Type B pancreatic cell (in vitro differentiated cells): Measurements from ENCODE around the gene COL23A1. TPM values are rescaled to one million over a fixed set of nuclear protein-coding genes. Genes with fewer than 3 reads are reported as not detected.

Experiments
- DNase-seq: peaks from one replicate; pipeline ENCODE4 v3.0.0; 2021; ENCODE audit warnings: mixed read lengths; ENCODE audit not compliant: unreplicated experiment; ENCODE audit errors: extremely low spot score
- H3K27ac Mint-ChIP-seq: 2 replicates; pipeline ENCODE4 v1.8.0; 2021; ENCODE audit warnings: mild to moderate bottlenecking, mixed read lengths
- H3K27me3 Mint-ChIP-seq: 2 replicates; pipeline ENCODE4 v1.8.0; 2021; ENCODE audit warnings: mixed read lengths
- H3K36me3 Mint-ChIP-seq: 2 replicates; pipeline ENCODE4 v1.8.0; 2021; ENCODE audit warnings: mixed read lengths
- H3K4me1 Mint-ChIP-seq: one replicate; pipeline ENCODE4 v1.8.0; 2021; ENCODE audit warnings: mixed read lengths; ENCODE audit not compliant: unreplicated experiment
- H3K4me3 Mint-ChIP-seq: 2 replicates; pipeline ENCODE4 v1.8.0; 2021; ENCODE audit warnings: mild to moderate bottlenecking, mixed read lengths
- H3K9me3 Mint-ChIP-seq: 2 replicates; pipeline ENCODE4 v1.8.0; 2021; ENCODE audit warnings: mixed read lengths
- total RNA-seq: library from RNA; stranded (reverse); gene quantifications from 2 replicates; pipeline ENCODE4 v1.2.1, GENCODE V29; 2021; ENCODE audit warnings: low replicate concordance
- TF ChIP-seq, protein P1 (sequence below): fragments of 200-600 bp; sonication (generic); conservative IDR thresholded peaks from 2 replicates; pipeline ENCODE4 v1.5.0; 2021; ENCODE audit warnings: antibody characterized with exemption, mild to moderate bottlenecking

Gene COL23A1
- total RNA-seq, 1 donor from 2014 or later: 15.5 TPM

DNA sequence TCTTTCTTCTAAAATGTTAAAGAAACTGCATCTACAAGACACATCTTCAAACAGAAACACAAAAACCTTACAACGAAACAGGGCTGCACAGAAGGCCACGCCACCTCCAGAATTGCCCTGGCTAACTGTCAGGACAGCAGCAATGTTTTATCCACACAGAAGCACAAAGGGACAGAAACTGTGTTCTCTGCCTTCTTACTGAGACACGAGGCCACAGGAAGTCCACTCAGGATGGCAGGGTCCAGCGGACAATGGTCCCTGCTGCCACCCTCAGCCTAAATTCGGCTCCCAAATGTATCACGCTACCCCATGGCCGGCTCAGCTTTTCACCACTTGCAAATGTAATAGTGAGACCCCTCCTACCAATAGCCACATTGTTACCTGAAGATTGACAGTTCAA lies 197.8 kb downstream of the COL23A1 start:
- Mint-ChIP-seq H3K9me3 (no peaks in the 10 kb centered on the region), H3K4me3 (no peak overlapping the region), H3K27ac (no peak overlapping the region), H3K4me1 (peaks cover 24% of the 10 kb centered on the region), H3K36me3 (no peaks in the 10 kb centered on the region), H3K27me3 (peaks cover 9% of the 10 kb centered on the region)
- DNase-seq: peak; percentile 34
- TF ChIP-seq, protein P1, sequence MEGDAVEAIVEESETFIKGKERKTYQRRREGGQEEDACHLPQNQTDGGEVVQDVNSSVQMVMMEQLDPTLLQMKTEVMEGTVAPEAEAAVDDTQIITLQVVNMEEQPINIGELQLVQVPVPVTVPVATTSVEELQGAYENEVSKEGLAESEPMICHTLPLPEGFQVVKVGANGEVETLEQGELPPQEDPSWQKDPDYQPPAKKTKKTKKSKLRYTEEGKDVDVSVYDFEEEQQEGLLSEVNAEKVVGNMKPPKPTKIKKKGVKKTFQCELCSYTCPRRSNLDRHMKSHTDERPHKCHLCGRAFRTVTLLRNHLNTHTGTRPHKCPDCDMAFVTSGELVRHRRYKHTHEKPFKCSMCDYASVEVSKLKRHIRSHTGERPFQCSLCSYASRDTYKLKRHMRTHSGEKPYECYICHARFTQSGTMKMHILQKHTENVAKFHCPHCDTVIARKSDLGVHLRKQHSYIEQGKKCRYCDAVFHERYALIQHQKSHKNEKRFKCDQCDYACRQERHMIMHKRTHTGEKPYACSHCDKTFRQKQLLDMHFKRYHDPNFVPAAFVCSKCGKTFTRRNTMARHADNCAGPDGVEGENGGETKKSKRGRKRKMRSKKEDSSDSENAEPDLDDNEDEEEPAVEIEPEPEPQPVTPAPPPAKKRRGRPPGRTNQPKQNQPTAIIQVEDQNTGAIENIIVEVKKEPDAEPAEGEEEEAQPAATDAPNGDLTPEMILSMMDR: no peak

GRCh38 chr5:178391480-178391879 lies 198.7 kb downstream of the COL23A1 start:
- peaks cover 12% of the 10 kb centered on the region for H3K27me3 Mint-ChIP-seq
- no peak for DNase-seq
- TF ChIP-seq, protein P1: no peak
- H3K36me3 Mint-ChIP-seq: no peaks in the 10 kb centered on the region
- peaks cover 26% of the 10 kb centered on the region for H3K4me1 Mint-ChIP-seq
- H3K4me3 Mint-ChIP-seq: no peak overlapping the region
- H3K9me3 Mint-ChIP-seq: no peaks in the 10 kb centered on the region
- H3K27ac Mint-ChIP-seq: no peak overlapping the region

DNA sequence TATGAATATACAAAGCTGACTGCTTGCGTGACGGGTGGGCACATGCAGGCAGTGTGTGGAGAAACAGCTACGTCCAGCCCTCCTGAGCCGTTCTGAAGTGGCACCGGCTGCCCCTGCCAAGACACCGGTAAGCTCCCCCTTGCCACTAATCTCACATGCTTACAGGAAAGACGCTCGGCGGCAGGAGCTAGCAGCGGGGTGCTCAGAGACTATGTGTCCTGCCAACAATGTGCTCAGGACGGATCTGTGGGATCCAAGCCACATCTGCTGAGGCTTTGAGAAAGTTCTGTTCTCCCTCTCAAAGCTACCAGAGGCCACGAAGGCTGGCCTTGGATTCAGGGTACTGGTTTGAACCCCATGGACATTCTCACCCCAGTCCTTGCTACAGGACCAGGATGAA lies 200.4 kb downstream of the COL23A1 start:
- TF ChIP-seq, protein P1: no peak
- Mint-ChIP-seq H3K4me3 (no peak overlapping the region), H3K27me3 (peaks cover 16% of the 10 kb centered on the region), H3K27ac (no peak overlapping the region), H3K36me3 (no peaks in the 10 kb centered on the region), H3K4me1 (peaks cover 31% of the 10 kb centered on the region), H3K9me3 (no peaks in the 10 kb centered on the region)
- peak; percentile 48 for DNase-seq

- peaks cover 31% of the 10 kb centered on the region for H3K4me1 Mint-ChIP-seq
- no peak overlapping the region for H3K4me3 Mint-ChIP-seq
- no peaks in the 10 kb centered on the region for H3K9me3 Mint-ChIP-seq
- peak; percentile 51 for DNase-seq
- no peaks in the 10 kb centered on the region for H3K36me3 Mint-ChIP-seq
- no peak overlapping the region for H3K27ac Mint-ChIP-seq
- TF ChIP-seq, protein P1: no peak
- H3K27me3 Mint-ChIP-seq: peaks cover 16% of the 10 kb centered on the region
Observed at GRCh38 chr5:178389026-178389729, 201.0 kb downstream of the COL23A1 start.

- peak; percentile 63 for DNase-seq
- TF ChIP-seq, protein P1: no peak
- H3K36me3 Mint-ChIP-seq: no peaks in the 10 kb centered on the region
- no peak overlapping the region for H3K4me3 Mint-ChIP-seq
- peaks cover 16% of the 10 kb centered on the region for H3K27me3 Mint-ChIP-seq
- no peak overlapping the region for H3K27ac Mint-ChIP-seq
- H3K9me3 Mint-ChIP-seq: no peaks in the 10 kb centered on the region
- H3K4me1 Mint-ChIP-seq: peaks cover 35% of the 10 kb centered on the region
Observed at GRCh38 chr5:178388386-178389025, 201.7 kb downstream of the COL23A1 start.
